Stimulated activated CD4-positive, alpha-beta T cell treated with anti-CD3 and anti-CD28 coated beads, Interleukin-1b, Interleukin-23, amount 100 ng/mL, for 24 hours (primary cell): ENCODE data around the gene UGT1A7.
"Not testable (repeated sequence)": the region's sequence is repeated elsewhere in the genome, so short reads cannot be mapped to it uniquely, and the experiment has no call there.

ENCODE experiments used
- DNase-seq, 4 experiments: peaks; one replicate each; pipeline ENCODE4 v3.0.0-alpha.2; 2020; ENCODE audit warnings: low read depth in 4 of 4, low spot score in 1 of 4

Gene UGT1A7

GRCh38 chr2:233711312-233712008 lies 29.8 kb downstream of the UGT1A7 start:
- DNase-seq = peak; percentile 46 to 56 (median 52)

GRCh38 chr2:233712611-233713261 lies 31.0 kb downstream of the UGT1A7 start, which contains the start of gene UGT1A5:
TSS of gene UGT1A5 (plus strand) at chr2:233712907. CDS start at chr2:233712992, 85 bp downstream.
- DNase-seq = no peak

- DNase-seq = no peak
Measured at GRCh38 chr2:233713262-233713615, 31.5 kb downstream of the UGT1A7 start.

- no peak for DNase-seq
Measured at GRCh38 chr2:233714121-233714520, 32.4 kb downstream of the UGT1A7 start.

GRCh38 chr2:233718552-233718951 lies 36.9 kb downstream of the UGT1A7 start, which contains the start of gene UGT1A4:
TSS of gene UGT1A4 (plus strand) at chr2:233718736. CDS start at chr2:233718821, 85 bp downstream.
- DNase-seq = no peak

- no peak for DNase-seq
Measured at GRCh38 chr2:233728723-233729301, 47.1 kb downstream of the UGT1A7 start, which contains the start of gene UGT1A3. TSS of gene UGT1A3 (plus strand) at chr2:233729042. CDS start at chr2:233729127, 85 bp downstream.

- not testable (repeated sequence) for DNase-seq
Measured at GRCh38 chr2:233736868-233737653, 55.4 kb downstream of the UGT1A7 start.

GRCh38 chr2:233740870-233741269 lies 59.2 kb downstream of the UGT1A7 start:
- no peak for DNase-seq

- DNase-seq = no peak
Measured at GRCh38 chr2:233743464-233744259, 62.0 kb downstream of the UGT1A7 start.

GRCh38 chr2:233745073-233745755 lies 63.5 kb downstream of the UGT1A7 start:
- no peak for DNase-seq

GRCh38 chr2:233745838-233746237 lies 64.1 kb downstream of the UGT1A7 start:
- DNase-seq = not testable (repeated sequence)

GRCh38 chr2:233746475-233747282 lies 65.0 kb downstream of the UGT1A7 start:
- no peak for DNase-seq

- no peak for DNase-seq
Measured at GRCh38 chr2:233747283-233747544, 65.5 kb downstream of the UGT1A7 start.

- DNase-seq = not testable (repeated sequence)
Measured at GRCh38 chr2:233750689-233751088, 69.0 kb downstream of the UGT1A7 start.

GRCh38 chr2:233751212-233752009 lies 69.7 kb downstream of the UGT1A7 start:
- DNase-seq = not testable (repeated sequence)

- DNase-seq = no peak
Measured at GRCh38 chr2:233754872-233755611, 73.3 kb downstream of the UGT1A7 start.

GRCh38 chr2:233756429-233757081 lies 74.9 kb downstream of the UGT1A7 start:
- DNase-seq = no peak
